ENCODE measurements around the gene STAT4. TPM values are rescaled to one million over a fixed set of nuclear protein-coding genes. Genes with fewer than 3 reads are reported as not detected.

Gene STAT4
- total RNA-seq, 1 donor from 2014 or later, result 1.0 TPM

- TF ChIP-seq CTCF (conservative IDR thresholded peaks at IDR 0.05), result no peak
- DNase-seq (ENCODE audit: low read depth, low spot score), result no peak
- Mint-ChIP-seq H3K27ac (ENCODE audit: unreplicated experiment) (no peak overlapping the region), H3K36me3 (ENCODE audit: low read depth) (peaks cover 20% of the 10 kb centered on the region), H3K27me3 (ENCODE audit: low read depth) (no peaks in the 10 kb centered on the region), H3K9me3 (no peaks in the 10 kb centered on the region), H3K4me1 (no peaks in the 10 kb centered on the region), H3K4me3 (no peak overlapping the region)
These were observed 143.6 kb downstream of the STAT4 start for GRCh38 chr2:191006997-191007783.

GRCh38 chr2:191006297-191006696 lies 144.5 kb downstream of the STAT4 start:
- Mint-ChIP-seq H3K27ac (ENCODE audit: unreplicated experiment) (no peak overlapping the region), H3K27me3 (ENCODE audit: low read depth) (no peaks in the 10 kb centered on the region), H3K36me3 (ENCODE audit: low read depth) (peaks cover 20% of the 10 kb centered on the region), H3K4me1 (no peaks in the 10 kb centered on the region), H3K9me3 (no peaks in the 10 kb centered on the region), H3K4me3 (no peak overlapping the region)
- DNase-seq (ENCODE audit: low read depth, low spot score), result no peak
- no peak for TF ChIP-seq CTCF (conservative IDR thresholded peaks at IDR 0.05)

- no peak overlapping the region for H3K27ac Mint-ChIP-seq (ENCODE audit: unreplicated experiment)
- no peaks in the 10 kb centered on the region for H3K27me3 Mint-ChIP-seq (ENCODE audit: low read depth)
- DNase-seq (ENCODE audit: low read depth, low spot score), result no peak
- no peaks in the 10 kb centered on the region for H3K9me3 Mint-ChIP-seq
- peaks cover 26% of the 10 kb centered on the region for H3K36me3 Mint-ChIP-seq (ENCODE audit: low read depth)
- no peaks in the 10 kb centered on the region for H3K4me1 Mint-ChIP-seq
- no peak for TF ChIP-seq CTCF (conservative IDR thresholded peaks at IDR 0.05)
- no peak overlapping the region for H3K4me3 Mint-ChIP-seq
These were observed 147.1 kb downstream of the STAT4 start for GRCh38 chr2:191003405-191004309.

- TF ChIP-seq CTCF (conservative IDR thresholded peaks at IDR 0.05), result no peak
- DNase-seq (ENCODE audit: low read depth, low spot score), result no peak
- Mint-ChIP-seq H3K9me3 (no peaks in the 10 kb centered on the region), H3K4me3 (no peak overlapping the region), H3K36me3 (ENCODE audit: low read depth) (peaks cover 28% of the 10 kb centered on the region), H3K27me3 (ENCODE audit: low read depth) (no peaks in the 10 kb centered on the region), H3K4me1 (no peaks in the 10 kb centered on the region), H3K27ac (ENCODE audit: unreplicated experiment) (no peak overlapping the region)
These were observed 149.2 kb downstream of the STAT4 start for GRCh38 chr2:191001624-191002023.

GRCh38 chr2:191001032-191001431 lies 149.8 kb downstream of the STAT4 start:
- Mint-ChIP-seq H3K36me3 (ENCODE audit: low read depth) (peaks cover 28% of the 10 kb centered on the region), H3K9me3 (no peaks in the 10 kb centered on the region), H3K27me3 (ENCODE audit: low read depth) (no peaks in the 10 kb centered on the region), H3K27ac (ENCODE audit: unreplicated experiment) (no peak overlapping the region), H3K4me3 (no peak overlapping the region), H3K4me1 (no peaks in the 10 kb centered on the region)
- TF ChIP-seq CTCF (conservative IDR thresholded peaks at IDR 0.05), result no peak
- no peak for DNase-seq (ENCODE audit: low read depth, low spot score)

All from neural crest cell (in vitro differentiated cells).